PC-9 (cell line): ENCODE measurements around the gene CNR1.

Experiments
- CTCF ChIP-seq: fragments of 200-600 bp; sonication (generic); conservative IDR thresholded peaks from 2 replicates; pipeline ENCODE4 v1.6.1; 2017; ENCODE audit warnings: mixed run types, antibody characterized with exemption, mild to moderate bottlenecking, moderate library complexity
- EZH2 ChIP-seq: fragments of 200-600 bp; sonication (generic); IDR thresholded peaks from 2 replicates; pipeline ENCODE4 v1.8.0; 2017; ENCODE audit warnings: antibody characterized with exemption, low read depth

GRCh38 chr6:88114838-88115237 lies 51.3 kb downstream of the CNR1 start:
- TF ChIP-seq CTCF (no peak), EZH2 (no peak)
